PFSK-1 (cell line): ENCODE results near the gene SELENOI.

ENCODE experiments used
- FOXP2 ChIP-seq: optimal IDR thresholded peaks from 2 replicates; pipeline ENCODE3; 2011; ENCODE audit warnings: borderline replicate concordance, control low read depth, inconsistent platforms; ENCODE audit not compliant: insufficient read depth; ENCODE audit errors: extremely low read length, extremely low read depth
- POLR2AphosphoS5 ChIP-seq: IDR thresholded peaks from 2 replicates; pipeline ENCODE4 v1.6.1; 2012; ENCODE audit warnings: low read depth, mild to moderate bottlenecking, control low read depth, low read length, moderate library complexity
- TAF1 ChIP-seq: IDR thresholded peaks from 2 replicates; pipeline ENCODE4 v1.6.1; 2012; ENCODE audit warnings: low read length, control low read depth, borderline replicate concordance; ENCODE audit not compliant: insufficient read depth

DNA sequence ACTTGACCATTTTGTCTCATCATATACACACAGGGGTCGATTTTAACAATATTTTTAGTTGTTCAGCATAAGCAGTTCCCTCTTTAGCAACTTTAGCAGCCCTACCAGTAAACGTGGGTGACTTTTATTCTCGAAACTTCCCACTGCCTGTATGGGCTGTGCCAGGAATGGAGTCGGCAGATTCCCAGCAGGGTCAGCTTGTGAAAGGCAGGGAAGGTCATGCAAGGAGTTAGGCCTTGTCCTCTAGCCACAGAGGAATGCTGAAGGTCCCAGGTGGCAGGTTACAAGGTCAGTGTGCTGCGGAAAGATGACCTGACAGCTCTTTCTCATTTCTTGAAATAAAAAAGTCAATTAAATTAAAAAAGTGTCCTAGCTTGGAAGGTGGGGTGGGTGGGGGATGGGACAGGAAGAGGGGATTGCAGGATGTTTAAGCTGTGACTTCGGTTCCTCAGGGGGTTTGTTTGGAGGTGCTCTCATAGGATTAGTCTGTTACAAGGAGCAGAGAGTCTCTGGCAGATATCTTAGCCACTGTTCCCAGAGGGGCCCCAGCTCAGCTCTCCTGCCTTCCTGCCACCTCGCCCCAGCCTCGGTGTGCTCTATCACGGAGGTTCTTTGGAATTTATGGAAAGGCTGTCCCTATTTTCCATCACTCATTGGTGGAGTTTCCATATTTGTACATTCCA, 77.1 kb downstream of the SELENOI start:
- TF ChIP-seq POLR2AphosphoS5, result no peak
- no peak for TF ChIP-seq TAF1
- TF ChIP-seq FOXP2, result no peak
